Measurements from ENCODE around the gene NOS1AP.

The NOS1AP gene

GRCh38 chr1:162224267-162224666 is 154.8 kb downstream of the NOS1AP start:
- no peak for DNase-seq

GRCh38 chr1:162228586-162228985 is 159.1 kb downstream of the NOS1AP start:
- DNase-seq, result no peak

GRCh38 chr1:162229549-162229948 is 160.1 kb downstream of the NOS1AP start:
- no peak for DNase-seq

GRCh38 chr1:162230096-162230495 is 160.6 kb downstream of the NOS1AP start:
- no peak for DNase-seq

GRCh38 chr1:162230517-162230916 is 161.0 kb downstream of the NOS1AP start:
- DNase-seq, result no peak

GRCh38 chr1:162232034-162232711 is 162.7 kb downstream of the NOS1AP start:
- DNase-seq, result no peak

- no peak for DNase-seq
Observed at GRCh38 chr1:162233066-162233465, 163.6 kb downstream of the NOS1AP start.

GRCh38 chr1:162233937-162234336 is 164.4 kb downstream of the NOS1AP start:
- no peak for DNase-seq

GRCh38 chr1:162234571-162234970 is 165.1 kb downstream of the NOS1AP start:
- DNase-seq, result no peak

- DNase-seq, result no peak
Observed at GRCh38 chr1:162235241-162235800, 165.8 kb downstream of the NOS1AP start.

- DNase-seq, result no peak
Observed at GRCh38 chr1:162236201-162236600, 166.7 kb downstream of the NOS1AP start.

GRCh38 chr1:162236618-162237017 is 167.1 kb downstream of the NOS1AP start:
- no peak for DNase-seq

- DNase-seq, result no peak
Observed at GRCh38 chr1:162240577-162240976, 171.1 kb downstream of the NOS1AP start.

GRCh38 chr1:162242804-162243203 is 173.3 kb downstream of the NOS1AP start:
- DNase-seq, result no peak

GRCh38 chr1:162248854-162249535 is 179.5 kb downstream of the NOS1AP start:
- no peak for DNase-seq

- DNase-seq, result no peak
Observed at GRCh38 chr1:162250004-162250730, 180.7 kb downstream of the NOS1AP start.

GRCh38 chr1:162251102-162251501 is 181.6 kb downstream of the NOS1AP start:
- DNase-seq, result no peak

GRCh38 chr1:162252214-162252613 is 182.7 kb downstream of the NOS1AP start:
- DNase-seq, result no peak

GRCh38 chr1:162253790-162254189 is 184.3 kb downstream of the NOS1AP start:
- DNase-seq, result no peak

- DNase-seq, result no peak
Observed at GRCh38 chr1:162256287-162256686, 186.8 kb downstream of the NOS1AP start.

- DNase-seq, result no peak
Observed at GRCh38 chr1:162258394-162258793, 188.9 kb downstream of the NOS1AP start.

- no peak for DNase-seq
Observed at GRCh38 chr1:162259894-162260455, 190.5 kb downstream of the NOS1AP start.

- no peak for DNase-seq
Observed at GRCh38 chr1:162264108-162264507, 194.6 kb downstream of the NOS1AP start.
